Panc1 (cell line): Measurements from ENCODE around the gene SF3B6. TPM values are rescaled to one million over a fixed set of nuclear protein-coding genes. Genes with fewer than 3 reads are reported as not detected.
"Not testable (repeated sequence)": the region's sequence is repeated elsewhere in the genome, so short reads cannot be mapped to it uniquely, and the experiment has no call there.

Experiments
- ATAC-seq: fragments of 200-7000 bp; cut with Tn5 transposase; 2 replicates; pipeline ENCODE4 v1.9.1; 2020; ENCODE audit warnings: mild to moderate bottlenecking, moderate library complexity
- BruUV-seq: library from RNA; stranded (reverse); fragments of 400-500 nt; replicated peaks from 2 replicates; lab custom pipeline; 2021; lab: Mats Ljungman, UMichigan
- CTCF ChIA-PET: fragments of 300-600 bp; sonication (Branson Sonifier 250); formaldehyde crosslinking; loops from one replicate; lab custom pipeline; 2022; ENCODE audit warnings: antibody characterized with exemption; lab: Charles Lee
- POLR2A ChIA-PET: fragments of 300-600 bp; sonication (Branson Sonifier 250); formaldehyde crosslinking; loops from one replicate; lab custom pipeline; 2022; ENCODE audit warnings: antibody characterized with exemption; lab: Charles Lee
- DNase-seq: peaks from one replicate; pipeline ENCODE4 v3.0.0-alpha.2; 2010; ENCODE audit warnings: low read depth, low spot score
- H3K27ac ChIP-seq: 2 replicates; pipeline ENCODE4 v1.5.1; 2011; ENCODE audit warnings: mild to moderate bottlenecking, low read length, inconsistent platforms
- H3K27me3 ChIP-seq: fragments of 200-500 bp; sonication (Bioruptor generic); 2 replicates; pipeline ENCODE4 v1.6.0; 2014; ENCODE audit warnings: low read length, inconsistent platforms; ENCODE audit not compliant: control insufficient read depth, insufficient read depth
- H3K36me3 ChIP-seq: fragments of 200-500 bp; sonication (Bioruptor generic); 2 replicates; pipeline ENCODE4 v1.5.1; 2014; ENCODE audit warnings: inconsistent platforms, mild to moderate bottlenecking, low read length, moderate library complexity; ENCODE audit not compliant: control insufficient read depth, insufficient read depth
- H3K4me1 ChIP-seq: 2 replicates; pipeline ENCODE4 v1.5.1; 2011; ENCODE audit warnings: inconsistent platforms, mild to moderate bottlenecking, low read length, moderate library complexity; ENCODE audit not compliant: control insufficient read depth, insufficient read depth
- H3K4me3 ChIP-seq, 2 experiments: 2 replicates each; pipeline ENCODE4 v1.5.1; 2011 to 2012; ENCODE audit warnings: low read depth in 2 of 2, low read length in 2 of 2, mild to moderate bottlenecking in 2 of 2, inconsistent platforms in 1 of 2, moderate library complexity in 1 of 2
- H3K9me3 ChIP-seq: fragments of 200-500 bp; sonication (Bioruptor generic); 2 replicates; pipeline ENCODE4 v1.5.1; 2014; ENCODE audit warnings: low read depth, mild to moderate bottlenecking, inconsistent platforms, low read length, moderate library complexity; ENCODE audit not compliant: control insufficient read depth, insufficient read depth
- POLR2AphosphoS5 ChIP-seq: IDR thresholded peaks from 2 replicates; pipeline ENCODE4 v1.6.1; 2012; ENCODE audit warnings: mild to moderate bottlenecking, low read depth, low read length, moderate library complexity
- REST ChIP-seq, 2 experiments: IDR thresholded peaks; 2 replicates each; pipeline ENCODE4 v1.6.1; 2011 to 2012; ENCODE audit warnings: low read depth in 2 of 2, control low read depth in 1 of 2, low read length in 1 of 2, mild to moderate bottlenecking in 1 of 2, moderate library complexity in 1 of 2; ENCODE audit not compliant: insufficient read depth in 1 of 2
- SIN3A ChIP-seq: IDR thresholded peaks from 2 replicates; pipeline ENCODE4 v1.6.1; 2012; ENCODE audit warnings: low read depth, mild to moderate bottlenecking, low read length, moderate library complexity, borderline replicate concordance; ENCODE audit not compliant: insufficient read depth
- TCF7L2 ChIP-seq: IDR thresholded peaks from 2 replicates; pipeline ENCODE4 v1.6.1; 2011; ENCODE audit warnings: mild to moderate bottlenecking, low read depth, low read length, inconsistent platforms
- in situ Hi-C: cut with HindIII; loops from 2 replicates; pipeline ENCODE4 v1.10.0; 2016; ENCODE audit warnings: low sequenced_read_pairs, low pct_unique_long_range_greater_than_20kb
- intact Hi-C: fragments of 100-400 bp; cut with micrococcal nuclease; formaldehyde crosslinking; loops from one replicate; pipeline ENCODE4 v1.10.0; 2022; ENCODE audit not compliant: unreplicated experiment
- total RNA-seq: library from RNA; stranded (reverse); gene quantifications from one replicate; pipeline ENCODE4 v1.2.1, GENCODE V29; 2021; ENCODE audit not compliant: unreplicated experiment
- TF ChIP-seq, protein P1 (sequence below): fragments of 450-650 bp; IDR thresholded peaks from 2 replicates; pipeline ENCODE4 v1.5.1; 2017; ENCODE audit warnings: mild to moderate bottlenecking

SF3B6 gene
- total RNA-seq, 1 experiment from 2014 or later: 129 TPM

GRCh38 chr2:24093270-24093669, 17.1 kb upstream of the SF3B6 start:
- BruUV-seq, ATAC-seq, in situ Hi-C loops: not testable (repeated sequence)

DNA sequence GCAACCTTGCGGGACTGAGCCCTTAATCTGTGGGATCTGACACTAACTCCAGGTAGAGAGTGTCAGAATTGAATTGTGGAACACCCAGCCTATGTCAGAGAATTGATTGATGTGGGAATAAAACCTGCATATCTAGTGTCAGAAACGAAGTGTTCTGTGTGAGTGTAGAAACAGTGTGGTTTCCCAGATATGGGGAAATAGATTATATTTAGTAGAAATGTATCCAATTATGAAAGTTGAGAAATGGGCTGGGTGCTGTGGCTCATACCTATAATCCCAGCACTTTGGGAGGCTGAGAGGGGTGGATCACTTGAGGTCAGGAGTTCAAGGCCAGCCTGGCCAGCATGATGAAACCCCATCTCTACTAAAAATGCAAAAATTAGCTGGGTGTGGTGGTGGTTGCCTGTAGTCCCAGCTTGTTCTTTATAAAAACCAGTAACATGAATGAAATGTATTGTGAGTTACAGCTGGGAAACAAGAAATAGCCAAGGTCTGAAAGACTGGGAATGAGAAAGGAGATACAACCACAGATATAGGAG, 12.8 kb upstream of the SF3B6 start:
- BruUV-seq: no TSS peak
- ATAC-seq: no peak
- H3K27ac ChIP-seq: no peak overlapping the region
- H3K27me3 ChIP-seq: no peaks in the 10 kb centered on the region
- H3K4me3 ChIP-seq: no peak overlapping the region
- H3K36me3 ChIP-seq: no peaks in the 10 kb centered on the region
- CTCF ChIA-PET: no interaction called here
- in situ Hi-C loops (no loop called here), intact Hi-C loops (loop anchor here (10.0 kb wide), 1 partner anchor 76 kb away; no protein-coding TSS in a partner anchor)
- POLR2A ChIA-PET: no interaction called here
- TF ChIP-seq, protein P1, sequence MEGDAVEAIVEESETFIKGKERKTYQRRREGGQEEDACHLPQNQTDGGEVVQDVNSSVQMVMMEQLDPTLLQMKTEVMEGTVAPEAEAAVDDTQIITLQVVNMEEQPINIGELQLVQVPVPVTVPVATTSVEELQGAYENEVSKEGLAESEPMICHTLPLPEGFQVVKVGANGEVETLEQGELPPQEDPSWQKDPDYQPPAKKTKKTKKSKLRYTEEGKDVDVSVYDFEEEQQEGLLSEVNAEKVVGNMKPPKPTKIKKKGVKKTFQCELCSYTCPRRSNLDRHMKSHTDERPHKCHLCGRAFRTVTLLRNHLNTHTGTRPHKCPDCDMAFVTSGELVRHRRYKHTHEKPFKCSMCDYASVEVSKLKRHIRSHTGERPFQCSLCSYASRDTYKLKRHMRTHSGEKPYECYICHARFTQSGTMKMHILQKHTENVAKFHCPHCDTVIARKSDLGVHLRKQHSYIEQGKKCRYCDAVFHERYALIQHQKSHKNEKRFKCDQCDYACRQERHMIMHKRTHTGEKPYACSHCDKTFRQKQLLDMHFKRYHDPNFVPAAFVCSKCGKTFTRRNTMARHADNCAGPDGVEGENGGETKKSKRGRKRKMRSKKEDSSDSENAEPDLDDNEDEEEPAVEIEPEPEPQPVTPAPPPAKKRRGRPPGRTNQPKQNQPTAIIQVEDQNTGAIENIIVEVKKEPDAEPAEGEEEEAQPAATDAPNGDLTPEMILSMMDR: no peak
- TF ChIP-seq REST (IDR thresholded peaks at IDR 0.05; ENCODE audit: insufficient read depth in 1 of 2, low read depth in 2 of 2, low read length in 1 of 2): no peak
- TF ChIP-seq POLR2AphosphoS5: no peak
- TF ChIP-seq SIN3A: no peak
- TF ChIP-seq TCF7L2: no peak
- no peaks in the 10 kb centered on the region for H3K9me3 ChIP-seq
- peaks cover 5% of the 10 kb centered on the region; the same call in 1 of the 2 replicates for H3K4me1 ChIP-seq
- DNase-seq: no peak

More at GRCh38 chr2:24093270-24093669, 17.1 kb upstream of the SF3B6 start:
- H3K4me3 ChIP-seq, intact Hi-C loops, H3K27ac ChIP-seq, H3K9me3 ChIP-seq, CTCF ChIA-PET, DNase-seq, H3K4me1 ChIP-seq, H3K27me3 ChIP-seq, H3K36me3 ChIP-seq, POLR2A ChIA-PET: not testable (repeated sequence)

DNA sequence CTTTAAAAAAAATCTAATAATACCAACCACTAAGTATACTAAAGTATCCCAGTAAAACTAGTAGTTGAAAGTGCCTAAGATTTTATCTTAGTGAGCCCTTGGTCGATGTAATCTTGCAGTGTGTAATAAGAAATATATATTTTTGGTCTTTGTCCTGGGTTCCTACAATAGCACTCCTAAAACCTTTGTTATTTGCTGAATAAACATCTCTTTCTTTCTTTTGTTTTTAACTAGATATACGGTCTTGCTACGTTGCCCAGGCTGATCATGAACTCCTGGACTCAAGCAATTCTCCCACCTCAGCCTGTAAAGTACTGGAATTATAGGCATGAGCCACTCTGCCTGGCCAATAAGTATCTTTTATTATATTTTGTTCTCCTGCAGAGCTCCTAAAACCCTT, 10.9 kb upstream of the SF3B6 start:
- TF ChIP-seq, protein P1: no peak
- TF ChIP-seq POLR2AphosphoS5: no peak
- no peak for TF ChIP-seq TCF7L2
- ATAC-seq (no peak), DNase-seq (no peak)
- H3K27ac ChIP-seq: no peak overlapping the region
- no peak overlapping the region for H3K4me3 ChIP-seq
- no peaks in the 10 kb centered on the region for H3K27me3 ChIP-seq
- H3K9me3 ChIP-seq: no peaks in the 10 kb centered on the region
- in situ Hi-C loops: no loop called here
- CTCF ChIA-PET: no interaction called here
- intact Hi-C loops: loop anchor here (10.0 kb wide), 1 partner anchor 78 kb away; no protein-coding TSS in a partner anchor
- no peaks in the 10 kb centered on the region for H3K36me3 ChIP-seq
- no TSS peak for BruUV-seq
- POLR2A ChIA-PET: no interaction called here
- H3K4me1 ChIP-seq: peaks cover 13% of the 10 kb centered on the region
